Heart right ventricle (tissue), 16 donors: ENCODE data around the gene PNMA8A. TPM values are rescaled to one million over a fixed set of nuclear protein-coding genes. Genes with fewer than 3 reads are reported as not detected.

ENCODE experiments used
- ATAC-seq, 8 donors: fragments of 200-7000 bp; cut with Tn5 transposase; one replicate each; pipeline ENCODE4 v1.9.1; 2020; ENCODE audit warnings: mild to moderate bottlenecking in 8 of 8, moderate library complexity in 8 of 8, moderate number of reproducible peaks in 1 of 8
- DNase-seq, 2 donors: peaks; one replicate each; pipeline ENCODE4 v3.0.0-alpha.2; 2020
- H3K27ac ChIP-seq, 10 donors: fragments of 200-600 bp; sonication (generic) in 2 of 10; one replicate each; pipeline versions ENCODE4 v1.5.0 to v1.8.0; 2020 to 2022; ENCODE audit warnings: mild to moderate bottlenecking in 3 of 10
- H3K27me3 ChIP-seq, 7 donors: fragments of 200-600 bp; one replicate each; pipeline ENCODE4 v1.8.0; 2021 to 2022; ENCODE audit warnings: mild to moderate bottlenecking in 2 of 7
- H3K36me3 ChIP-seq, 9 donors: fragments of 200-600 bp; sonication (generic) in 1 of 9; one replicate each; pipeline versions ENCODE4 v1.5.0 to v1.8.0; 2020 to 2022; ENCODE audit warnings: mild to moderate bottlenecking in 2 of 9
- H3K4me1 ChIP-seq, 9 donors: fragments of 200-600 bp; sonication (generic) in 1 of 9; one replicate each; pipeline versions ENCODE4 v1.5.0 to v1.8.0; 2020 to 2022; ENCODE audit warnings: mild to moderate bottlenecking in 4 of 9
- H3K4me3 ChIP-seq, 10 donors: fragments of 200-600 bp; sonication (generic) in 2 of 10; one replicate each; pipeline versions ENCODE4 v1.5.0 to v1.8.0; 2020 to 2022; ENCODE audit warnings: mild to moderate bottlenecking in 7 of 10, moderate library complexity in 2 of 10
- H3K9me3 ChIP-seq, 11 donors: fragments of 200-600 bp in 10 of 11; sonication (generic) in 2 of 11; one replicate each; pipeline versions ENCODE4 v1.5.0 to v1.8.0; 2013 to 2022; ENCODE audit warnings: mild to moderate bottlenecking in 2 of 11, control low read depth in 1 of 11, moderate library complexity in 1 of 11
- WGBS, 2 donors: extraction: QIAGEN DNeasy Blood & Tissue Kit; methylation state at CpG; one replicate each; pipeline ENCODE4 v1.1.7; 2013; ENCODE audit warnings: inconsistent platforms in 1 of 2; 5-methylcytosine and 5-hydroxymethylcytosine counted together
- intact Hi-C, 10 donors: fragments of 100-400 bp; cut with DNase I; formaldehyde crosslinking; loops; one replicate each; pipeline versions ENCODE4 v1.11.1 to v1.14.2; 2022
- polyA plus RNA-seq, 2 donors: library from polyadenylated mRNA; stranded (reverse); fragments of 200-250 nt; gene quantifications; one replicate each; pipeline ENCODE4 v1.2.3, GENCODE V29; 2013
- total RNA-seq, 10 donors: library from RNA; stranded (reverse); fragmentation: NEBNext Ultra II Directional in 3 of 10; extraction: Animal tissue kit (Norgen Biotek cat#: 25700) in 3 of 10; gene quantifications; one replicate each; pipeline versions ENCODE4 v1.2.1 to v1.2.4, GENCODE V29; 2021 to 2023
- TF ChIP-seq, protein P1 (sequence below), 9 donors: fragments of 200-600 bp; sonication (generic) in 2 of 9; IDR thresholded peaks; one replicate each; pipeline versions ENCODE4 v1.5.0 to v1.8.0; 2021 to 2022; ENCODE audit warnings: antibody characterized with exemption in 9 of 9, mild to moderate bottlenecking in 5 of 9, moderate library complexity in 1 of 9
- donor health status: Arrhythmogenic right ventricular cardiomyopathy.
- donor health status: ischemic (EF 13 %, LVEDD 7.1; RV severe dilation, severe dysfunction).
- donor health status: healthy with polysubstance abuse.
- donor health status: DM: no; HTN: yes; CAD: no.
- donor health status: DM: no; HTN: no; CAD: no.
- donor health status: ischemic (EF 25% LVEDD 6.9; RV normal size, moderate dysfunction).
- donor health status: ischemic (EF 25% LVEDD 5.7; RV mildly dilated, moderate dysfunction).
- donor health status: healthy.
- donor health status: DM: yes; HTN: yes; CAD: no.
- donor health status: Ischemic cardiomyopathy.
- donor health status: ischemic (EF 35%, LVEDD 5.7; RV mildly dilated, moderate dysfunction).
- donor health status: nonischemic (EF 11% LVEDD 7.7; RV severe dilation, severe dysfunction).
- donor health status: DM: yes; HTN: yes; CAD: no.
- donor health status: PGD.
- donor health status: ischemic (EF 29% LVEDD 5.4; RV normal size, mild dysfunction).
- donor health status: nonischemic (EF 23%, LVEDD 6.1; RV moderate dilation, normal function).

PNMA8A gene
- total and polyA plus RNA-seq, 12 donors, result 2.8 to 12.3 (median 8.7) TPM

DNA sequence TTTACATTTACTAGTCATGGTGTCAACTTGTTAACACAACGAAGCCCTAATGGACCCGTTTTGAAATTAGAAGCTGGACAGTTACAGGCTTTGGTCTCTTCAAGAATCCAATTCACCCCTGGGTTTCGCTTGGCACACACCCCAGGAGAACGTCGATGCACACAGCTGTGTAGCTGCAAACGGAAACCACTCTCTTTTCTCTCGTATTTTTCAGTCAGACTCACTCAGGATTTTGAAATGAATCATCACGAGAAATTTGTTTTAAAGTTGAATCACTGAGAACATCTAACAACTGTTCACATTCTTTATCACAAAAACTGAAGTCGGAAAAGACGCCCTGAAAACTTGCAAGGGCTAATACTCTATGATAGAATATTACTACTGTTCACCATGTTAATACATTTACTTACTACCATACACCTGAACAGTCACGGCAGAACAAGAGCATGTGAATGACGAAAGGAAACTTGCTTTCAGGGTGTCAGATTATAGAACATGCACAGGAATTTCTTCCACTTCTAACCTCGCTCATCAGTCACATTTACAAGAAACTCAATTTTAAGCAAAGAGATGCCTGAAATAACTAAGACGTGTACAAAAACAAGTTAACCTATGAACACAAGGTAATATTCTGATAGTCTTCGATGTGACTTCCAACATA, 4.7 kb downstream of the PNMA8A start:
- Histone ChIP-seq H3K36me3 (no peaks in the 10 kb centered on the region), H3K27ac (peak overlapping the region in 5 of 10 donors; percentile 43 to 66 (median 52)), H3K9me3 (no peaks in the 10 kb centered on the region), H3K4me3 (no peak overlapping the region), H3K27me3 (peaks cover 0 to 18% (median 0%) of the 10 kb centered on the region in 7 donors), H3K4me1 (peaks cover 0 to 14% (median 9%) of the 10 kb centered on the region in 9 donors)
- TF ChIP-seq, protein P1, sequence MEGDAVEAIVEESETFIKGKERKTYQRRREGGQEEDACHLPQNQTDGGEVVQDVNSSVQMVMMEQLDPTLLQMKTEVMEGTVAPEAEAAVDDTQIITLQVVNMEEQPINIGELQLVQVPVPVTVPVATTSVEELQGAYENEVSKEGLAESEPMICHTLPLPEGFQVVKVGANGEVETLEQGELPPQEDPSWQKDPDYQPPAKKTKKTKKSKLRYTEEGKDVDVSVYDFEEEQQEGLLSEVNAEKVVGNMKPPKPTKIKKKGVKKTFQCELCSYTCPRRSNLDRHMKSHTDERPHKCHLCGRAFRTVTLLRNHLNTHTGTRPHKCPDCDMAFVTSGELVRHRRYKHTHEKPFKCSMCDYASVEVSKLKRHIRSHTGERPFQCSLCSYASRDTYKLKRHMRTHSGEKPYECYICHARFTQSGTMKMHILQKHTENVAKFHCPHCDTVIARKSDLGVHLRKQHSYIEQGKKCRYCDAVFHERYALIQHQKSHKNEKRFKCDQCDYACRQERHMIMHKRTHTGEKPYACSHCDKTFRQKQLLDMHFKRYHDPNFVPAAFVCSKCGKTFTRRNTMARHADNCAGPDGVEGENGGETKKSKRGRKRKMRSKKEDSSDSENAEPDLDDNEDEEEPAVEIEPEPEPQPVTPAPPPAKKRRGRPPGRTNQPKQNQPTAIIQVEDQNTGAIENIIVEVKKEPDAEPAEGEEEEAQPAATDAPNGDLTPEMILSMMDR (IDR thresholded peaks at IDR 0.05), result no peak
- 61 to 74% methylated on average over 15 of the region's 15 CpGs for WGBS, 2 donors
- DNase-seq, result peak in 1 of 2 donors; percentile 33
- peak in 1 of 8 donors; percentile 30 for ATAC-seq
- intact Hi-C loops, result no loop called here

DNA sequence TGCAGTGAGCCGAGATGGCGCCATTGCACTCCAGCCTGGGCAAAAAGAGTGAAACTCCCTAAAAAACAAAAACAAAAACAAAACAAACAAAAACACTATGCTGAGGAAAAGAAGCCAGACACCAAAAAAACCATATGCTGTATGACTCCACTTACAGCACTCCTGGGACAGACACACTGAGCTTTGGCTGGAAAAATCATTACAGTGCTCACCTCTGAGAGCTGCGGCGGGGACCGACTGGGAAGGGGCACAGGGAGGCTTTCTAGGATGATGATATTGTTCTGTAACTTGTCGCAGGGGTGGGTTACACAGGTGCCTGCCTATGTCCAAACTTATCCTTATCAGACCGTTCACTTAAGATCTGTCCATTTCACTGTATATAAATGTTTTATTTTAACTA, 7.8 kb downstream of the PNMA8A start:
- peaks cover 0 to 4% (median 0%) of the 10 kb centered on the region in 9 donors for H3K4me1 ChIP-seq
- ATAC-seq, result no peak
- 59 to 88% methylated on average over 7 of the region's 7 CpGs for WGBS, 2 donors
- no peaks in the 10 kb centered on the region for H3K27me3 ChIP-seq
- no peak for DNase-seq
- no peak overlapping the region for H3K27ac ChIP-seq
- TF ChIP-seq, protein P1 (IDR thresholded peaks at IDR 0.05), result no peak
- H3K9me3 ChIP-seq, result no peaks in the 10 kb centered on the region
- no peaks in the 10 kb centered on the region for H3K36me3 ChIP-seq
- intact Hi-C loops, result no loop called here
- no peak overlapping the region for H3K4me3 ChIP-seq

DNA sequence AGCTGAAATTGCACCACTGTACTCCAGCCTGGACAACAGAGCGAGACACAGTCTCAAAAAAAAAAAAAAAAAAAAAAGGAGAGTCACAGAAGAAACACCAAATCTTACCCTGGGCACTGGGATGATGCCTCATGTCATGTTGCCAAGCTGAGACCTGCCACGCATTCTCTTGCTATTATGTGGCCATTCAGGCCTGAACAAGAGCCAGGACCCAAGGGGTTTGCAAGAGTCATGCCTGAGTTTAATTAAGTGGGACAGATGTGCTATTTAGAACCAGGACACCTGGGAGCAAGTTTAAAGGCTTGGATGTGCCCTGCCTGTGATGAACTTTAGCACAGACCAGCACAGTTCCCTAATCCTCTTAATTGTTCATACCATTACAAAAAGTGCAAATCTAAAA, 9.8 kb downstream of the PNMA8A start:
- Histone ChIP-seq H3K27me3 (peaks cover 0 to 13% (median 0%) of the 10 kb centered on the region in 7 donors), H3K27ac (no peak overlapping the region), H3K4me1 (peaks cover 0 to 4% (median 0%) of the 10 kb centered on the region in 9 donors), H3K36me3 (no peaks in the 10 kb centered on the region), H3K4me3 (no peak overlapping the region), H3K9me3 (no peaks in the 10 kb centered on the region)
- DNase-seq (no peak), ATAC-seq (no peak)
- 91 to 95% methylated on average over 2 of the region's 2 CpGs for WGBS, 2 donors
- intact Hi-C loops, result no loop called here
- TF ChIP-seq, protein P1 (IDR thresholded peaks at IDR 0.05), result no peak

DNA sequence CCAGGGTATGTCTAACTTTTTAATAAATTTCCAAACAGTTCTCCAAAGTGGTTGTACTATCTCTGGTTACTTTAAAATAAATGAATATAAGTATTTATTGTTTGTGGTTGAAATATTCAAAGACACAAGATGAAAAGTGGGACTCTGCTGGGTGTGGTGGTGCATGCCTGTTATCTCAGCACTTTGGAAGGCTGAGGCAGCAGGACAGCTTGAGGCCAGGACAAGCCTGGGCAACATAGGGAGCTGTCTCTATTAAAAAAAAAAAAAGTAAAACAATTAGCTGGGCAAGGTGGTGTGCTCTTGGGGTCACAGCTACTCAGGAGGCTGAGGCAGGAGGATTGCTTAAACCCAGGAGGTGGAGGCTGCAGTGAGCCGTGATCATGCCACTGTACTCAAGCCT, 10.4 kb downstream of the PNMA8A start:
- 100% methylated on average over 1 of the region's 1 CpG for WGBS, 2 donors

More for the DNA sequence above, 10.4 kb downstream of the PNMA8A start:
- intact Hi-C loops, result no loop called here
- Histone ChIP-seq H3K27ac (no peak overlapping the region), H3K36me3 (no peaks in the 10 kb centered on the region), H3K4me1 (no peaks in the 10 kb centered on the region), H3K27me3 (peaks cover 0 to 13% (median 0%) of the 10 kb centered on the region in 7 donors), H3K9me3 (no peaks in the 10 kb centered on the region), H3K4me3 (no peak overlapping the region)
- DNase-seq (no peak), ATAC-seq (no peak)
- TF ChIP-seq, protein P1 (IDR thresholded peaks at IDR 0.05), result no peak
